CD4-positive, alpha-beta T cell treated with Interleukin-2 at 100 ng/mL for 4 hours (primary cell): ENCODE measurements around the gene TEX48.

Source experiments
- DNase-seq: peaks from one replicate; pipeline ENCODE4 v3.0.0-alpha.2; 2020; ENCODE audit warnings: low spot score

TEX48 gene, protein sequence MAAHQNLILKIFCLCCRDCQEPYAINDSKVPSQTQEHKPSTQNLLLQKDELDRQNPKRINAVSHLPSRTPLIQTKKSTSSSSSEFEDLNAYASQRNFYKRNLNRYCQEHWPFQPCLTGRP

DNA sequence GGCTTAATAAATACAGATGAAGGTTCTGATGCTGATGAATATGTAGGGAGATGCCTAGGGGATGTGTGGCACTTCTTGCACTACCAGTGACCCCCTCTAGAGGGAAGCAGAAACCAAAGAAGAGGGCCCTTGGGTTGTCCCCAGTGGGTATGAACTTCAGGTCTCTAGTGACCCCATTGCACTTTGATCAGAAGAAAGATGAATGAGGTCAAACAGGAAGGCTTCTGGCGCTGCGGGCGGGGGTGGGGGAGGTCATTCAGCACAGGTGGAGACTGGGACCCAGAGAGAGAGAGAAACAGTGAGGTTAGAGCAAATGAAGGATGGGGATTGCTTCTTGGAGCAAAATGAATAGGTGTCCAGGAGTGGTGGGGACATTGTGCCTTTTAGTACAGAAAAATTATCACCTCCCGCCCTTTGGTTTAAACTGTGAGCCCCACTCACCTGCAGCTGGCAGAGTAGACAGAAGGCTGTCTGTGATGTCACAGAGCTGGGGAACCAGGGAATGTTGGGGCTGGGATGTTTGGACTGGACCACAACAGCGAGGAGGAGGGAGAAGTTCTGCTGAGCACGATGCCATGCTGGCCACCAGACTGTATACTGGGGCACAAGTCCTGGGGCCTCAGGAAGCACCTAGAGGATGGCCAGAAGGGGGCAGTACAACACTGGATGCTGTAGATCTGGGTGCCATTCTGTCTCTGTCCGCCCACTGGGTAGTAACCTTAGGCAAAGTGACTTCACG is at the start of gene TEX48:
TSS of gene TEX48 (minus strand) at position 599 of the 739 bp plus-strand sequence. CDS start 10,469 bp downstream, outside the sequence.
- peak; percentile 87 for DNase-seq

GRCh38 chr9:114731701-114732100 is 49.7 kb upstream of the TEX48 start:
- no peak for DNase-seq

GRCh38 chr9:114729706-114730105 is 47.7 kb upstream of the TEX48 start:
- DNase-seq: no peak

DNA sequence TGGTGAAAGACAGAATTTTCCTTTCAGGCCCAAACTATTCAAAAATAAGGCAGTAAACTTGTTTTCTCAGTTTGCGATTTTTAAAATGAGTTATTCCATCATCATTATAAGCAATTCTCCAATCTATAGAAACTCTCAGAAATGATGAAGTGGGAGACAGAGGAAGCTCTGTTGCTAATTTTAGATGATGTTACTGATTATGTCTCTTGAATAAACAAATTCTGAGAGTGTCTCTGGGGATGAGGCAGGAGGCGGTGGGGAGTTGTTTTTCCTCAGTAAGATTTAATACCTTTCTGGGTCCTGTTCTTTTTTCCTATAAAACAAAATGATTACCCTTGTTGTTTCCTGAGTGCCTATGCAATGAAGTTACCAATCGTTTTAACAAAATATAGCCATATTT is 43.9 kb upstream of the TEX48 start:
- no peak for DNase-seq

GRCh38 chr9:114724744-114725143 is 42.8 kb upstream of the TEX48 start:
- DNase-seq: no peak

DNA sequence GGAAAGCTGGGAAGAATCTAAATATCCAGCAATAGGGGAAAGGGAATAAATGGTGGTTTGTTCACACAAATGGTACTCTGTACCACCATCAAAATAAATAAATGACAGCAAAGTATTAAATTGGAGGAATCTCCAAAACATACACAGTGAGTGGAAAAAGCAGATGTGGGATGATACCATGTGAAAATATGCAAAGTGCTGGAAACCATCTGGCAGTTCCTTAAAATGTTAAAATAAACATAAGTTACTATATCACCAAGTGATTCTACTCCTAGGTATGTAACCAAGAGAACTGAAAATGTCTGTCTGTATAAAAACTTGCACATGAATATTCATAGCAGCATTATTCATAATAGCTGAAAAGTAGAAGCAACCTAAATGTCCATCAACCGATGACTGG is 41.9 kb upstream of the TEX48 start:
- no peak for DNase-seq

DNA sequence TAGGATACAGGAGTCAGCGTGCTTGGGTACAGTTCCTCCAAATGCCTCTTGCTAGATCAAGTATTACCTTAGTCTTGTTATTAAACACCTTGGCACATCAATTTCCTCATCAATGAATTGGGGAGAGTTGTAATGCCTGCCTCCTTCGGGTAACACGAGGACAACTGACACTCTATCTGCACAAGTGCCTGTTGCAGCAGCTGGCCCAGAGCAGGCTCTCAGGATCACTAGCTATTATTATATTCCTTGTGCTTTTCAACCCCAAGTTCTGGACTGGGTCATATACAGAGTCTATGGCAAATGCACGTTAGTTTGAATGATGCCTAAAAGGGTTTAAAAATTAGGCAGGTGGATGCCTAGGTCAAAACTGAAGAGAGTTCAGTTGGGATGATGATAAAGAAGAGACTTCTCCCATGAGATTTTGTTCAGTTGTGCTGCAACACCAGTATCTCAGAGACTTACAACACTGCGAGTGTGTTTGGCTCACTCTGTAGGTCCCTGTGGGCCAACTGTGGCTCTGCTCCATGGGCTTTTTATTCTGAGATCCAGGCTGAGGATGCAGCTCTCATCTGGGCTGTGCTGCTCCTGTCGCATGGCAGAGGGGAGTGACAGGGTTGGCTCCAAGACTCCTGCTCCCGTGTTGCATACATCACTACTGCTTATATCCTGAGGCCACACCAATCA is 41.1 kb upstream of the TEX48 start:
- no peak for DNase-seq

DNA sequence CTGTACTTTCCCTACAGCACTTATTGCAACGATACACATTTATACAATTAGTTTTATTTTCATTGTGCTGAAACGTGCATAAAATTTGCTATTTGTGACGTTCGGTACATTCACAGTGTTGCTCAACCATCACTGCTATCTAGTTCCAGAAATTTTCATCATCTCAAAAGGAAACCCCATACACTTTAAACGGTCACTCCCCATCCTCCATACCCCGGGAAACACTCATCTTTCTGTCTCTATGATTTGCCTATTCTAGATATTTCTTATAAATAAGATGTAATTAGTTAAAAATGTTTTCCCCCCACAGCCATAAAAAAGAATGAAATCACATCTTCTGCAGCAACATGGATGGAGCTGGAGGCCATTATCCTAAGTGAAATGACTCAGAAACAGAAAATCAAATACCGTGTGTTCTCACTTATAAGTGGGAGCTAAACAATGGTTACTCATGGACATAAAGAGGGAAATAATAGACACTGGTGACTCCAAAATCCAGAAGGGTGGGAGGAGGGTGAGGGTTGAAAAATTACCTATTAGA is 40.2 kb upstream of the TEX48 start:
- no peak for DNase-seq

- no peak for DNase-seq
Observed at GRCh38 chr9:114721491-114722079, 39.6 kb upstream of the TEX48 start.

GRCh38 chr9:114720086-114720676 is 38.2 kb upstream of the TEX48 start:
- DNase-seq: no peak

- DNase-seq: no peak
Observed at GRCh38 chr9:114719290-114719689, 37.3 kb upstream of the TEX48 start.

DNA sequence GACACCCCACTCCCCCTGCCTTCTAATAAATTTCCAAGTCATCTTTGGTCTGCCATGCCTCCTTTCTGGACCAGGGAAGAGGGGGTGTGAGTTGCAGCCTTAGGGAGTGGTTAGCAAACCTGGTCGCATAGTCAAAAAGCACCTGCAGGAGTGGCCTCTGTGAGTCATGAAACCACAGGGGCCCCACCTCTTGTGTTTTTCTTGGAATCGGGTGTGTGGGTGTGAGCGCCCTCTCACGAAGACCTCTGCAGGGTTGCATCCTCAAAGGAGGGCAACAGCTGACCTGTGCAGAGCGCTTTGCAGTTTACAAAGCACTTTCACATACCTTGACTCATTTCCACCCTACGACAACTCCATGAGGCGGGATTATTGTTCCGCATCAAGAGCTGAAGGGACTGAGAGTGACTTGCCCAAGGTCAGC is 36.8 kb upstream of the TEX48 start:
- DNase-seq: peak; percentile 95

DNA sequence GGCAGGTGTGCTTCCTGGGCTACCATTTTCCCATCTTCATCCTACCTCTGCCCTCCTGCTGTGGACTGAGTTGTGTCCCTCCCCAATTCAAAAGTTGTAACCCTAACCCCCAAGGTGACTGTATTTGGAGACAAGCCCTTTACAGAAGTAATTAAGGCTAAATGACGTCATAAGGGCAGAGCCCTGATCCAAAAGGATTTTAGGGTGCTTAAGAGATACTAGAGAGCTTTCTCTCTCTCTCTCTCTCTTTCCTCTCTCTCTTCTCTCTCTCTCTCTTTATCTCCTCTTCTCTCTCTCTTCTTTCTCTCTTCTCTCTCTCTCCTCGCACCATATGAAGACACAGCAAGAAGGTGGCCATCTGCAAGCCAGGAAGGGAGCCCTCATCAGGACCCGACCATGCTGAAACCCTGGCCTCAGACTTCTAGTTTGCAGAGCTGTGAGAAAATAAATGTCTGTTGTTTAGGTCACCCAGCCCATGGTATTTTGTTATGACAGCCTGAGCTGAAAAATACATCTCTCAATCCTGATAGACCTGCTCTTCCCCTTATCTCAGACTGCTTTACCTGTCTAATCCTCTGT is 36.0 kb upstream of the TEX48 start:
- DNase-seq: no peak

GRCh38 chr9:114709636-114710035 is 27.6 kb upstream of the TEX48 start:
- peak; percentile 37 for DNase-seq

GRCh38 chr9:114706711-114707110 is 24.7 kb upstream of the TEX48 start:
- DNase-seq: no peak

- no peak for DNase-seq
Observed at GRCh38 chr9:114701988-114702387, 20.0 kb upstream of the TEX48 start.

- no peak for DNase-seq
Observed at GRCh38 chr9:114697951-114698351, 16.0 kb upstream of the TEX48 start.

GRCh38 chr9:114696814-114697544 is 15.0 kb upstream of the TEX48 start:
- DNase-seq: peak; percentile 59

DNA sequence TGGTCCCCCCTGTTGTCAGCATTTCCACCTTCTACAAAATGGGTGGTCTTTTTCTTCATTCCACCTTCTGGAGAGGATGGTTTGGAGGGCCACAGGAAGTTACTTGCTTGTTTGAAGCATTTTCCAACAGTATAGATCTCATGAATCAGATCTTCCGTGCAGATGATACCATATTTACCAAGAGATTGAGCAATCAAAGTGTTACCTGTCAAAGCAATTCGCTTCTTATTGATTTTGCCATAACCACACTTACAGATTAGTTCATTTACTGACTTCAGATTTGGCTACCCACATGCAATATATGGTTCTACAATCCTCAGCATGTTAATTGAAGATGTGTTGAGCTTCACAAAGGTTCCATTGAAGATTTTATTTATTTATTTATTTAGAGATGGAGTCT is 14.0 kb upstream of the TEX48 start:
- DNase-seq: no peak

DNA sequence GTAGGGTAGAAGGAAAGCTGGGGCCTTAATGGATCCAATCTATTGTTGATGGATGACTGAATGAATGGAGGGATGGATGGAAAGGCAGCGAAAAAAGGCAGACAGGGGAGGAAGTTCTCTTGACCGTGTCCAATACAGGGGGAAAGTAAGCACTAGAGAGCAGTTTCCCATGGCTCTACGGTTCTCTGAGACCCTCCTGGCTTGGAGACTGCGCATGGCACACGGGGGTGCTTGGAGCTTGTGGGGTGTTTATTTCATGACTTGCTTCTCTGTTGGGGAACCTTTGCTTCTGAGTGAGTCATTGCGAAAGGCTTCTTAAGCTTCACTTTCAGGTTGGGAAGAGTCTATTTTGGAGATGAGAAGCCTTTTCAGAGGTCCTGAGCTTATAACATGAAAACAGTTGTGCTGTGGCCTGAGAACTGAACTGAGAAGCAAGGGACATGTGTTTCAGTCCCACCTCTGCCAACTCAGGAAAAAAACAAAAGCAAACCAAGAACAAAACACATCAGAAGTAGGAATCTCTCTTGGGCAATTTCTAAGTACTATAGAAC is 12.8 kb upstream of the TEX48 start:
- DNase-seq: no peak

DNA sequence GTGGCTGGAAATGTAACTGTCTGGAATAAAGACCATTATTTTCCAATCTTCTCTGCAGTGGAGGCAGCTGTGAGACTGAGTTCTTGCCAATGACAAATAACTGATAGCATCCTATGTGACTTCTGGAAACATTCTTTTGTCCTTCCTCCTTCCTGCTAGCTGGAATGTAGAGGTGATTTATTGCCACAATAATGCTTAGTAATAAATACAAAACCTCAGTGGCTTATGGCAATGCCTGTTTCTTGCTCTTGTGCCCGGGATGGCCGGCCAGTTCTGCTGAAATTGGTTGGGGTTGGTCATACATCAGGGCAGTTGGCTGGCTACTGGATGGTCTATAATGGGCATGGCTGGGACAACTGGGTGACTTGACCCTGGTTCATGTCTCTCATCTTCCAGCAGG is 12.2 kb upstream of the TEX48 start:
- DNase-seq: no peak
